K562 (cell line): ENCODE results near the gene CDKN1B. TPM values are rescaled to one million over a fixed set of nuclear protein-coding genes. Genes with fewer than 3 reads are reported as not detected.

Source experiments
- ATAC-seq: fragments of 200-7000 bp; cut with Tn5 transposase; 3 replicates; pipeline ENCODE4 v1.9.1; 2020; ENCODE audit warnings: moderate library complexity
- BruUV-seq: library from RNA; stranded (reverse); fragments of 400-500 nt; replicated peaks from 2 replicates; lab custom pipeline; 2021; lab: Mats Ljungman, UMichigan
- CTCF ChIA-PET: fragments of 300-600 bp; formaldehyde crosslinking; extraction: SDS; loops from one replicate; lab custom pipeline; 2021; ENCODE audit warnings: low intra/inter-chr PET ratio; lab: Yijun Ruan, JAX
- POLR2A ChIA-PET: fragments of 300-600, 350-650 bp; sonication (Branson Sonifier 250); formaldehyde crosslinking; extraction: SDS; loops from one replicate; lab custom pipeline; 2021; ENCODE audit warnings: antibody characterized with exemption, inconsistent platforms; lab: Yijun Ruan, JAX
- DNase-seq, 4 experiments: peaks; one replicate each; pipeline versions ENCODE4 v3.0.0 to v3.0.0-alpha.2; 2011 to 2018; ENCODE audit warnings: low spot score in 3 of 4, mixed read lengths in 3 of 4; ENCODE audit errors: extremely low read depth in 1 of 4
- FAIRE-seq: peaks from 2 replicates; lab custom pipeline; 2011; peaks lifted over from hg19 to GRCh38; lab: Jason Lieb, UNC
- H2AFZ ChIP-seq: 2 replicates; pipeline ENCODE4 v1.6.0; 2011; ENCODE audit warnings: low read depth, low read length, control low read depth, inconsistent platforms
- H3K27ac ChIP-seq: fragments of 200-600 bp; 3 replicates; pipeline ENCODE4 v1.8.0; 2011; ENCODE audit warnings: low read depth, mild to moderate bottlenecking, control low read depth, inconsistent platforms, low read length, moderate library complexity, mixed read lengths; ENCODE audit errors: extremely low read depth
- H3K27me3 ChIP-seq, 2 experiments: fragments of 300-600 bp in 1 of 2; 2 replicates in 1 of 2; 3 replicates in 1 of 2; pipeline versions ENCODE4 v1.6.0 to v1.8.0; 2011; ENCODE audit warnings: inconsistent platforms in 2 of 2, low read length in 2 of 2, mild to moderate bottlenecking in 1 of 2, mixed read lengths in 1 of 2, moderate library complexity in 1 of 2; ENCODE audit not compliant: control insufficient read depth in 2 of 2, insufficient read depth in 2 of 2
- H3K36me3 ChIP-seq: fragments of 300-600 bp; 3 replicates; pipeline ENCODE4 v1.8.0; 2011; ENCODE audit warnings: mild to moderate bottlenecking, low read length, inconsistent platforms; ENCODE audit not compliant: control insufficient read depth, insufficient read depth
- H3K4me1 ChIP-seq, 2 experiments: fragments of 200-600 bp in 1 of 2; replicated peaks in 1 of 2; 2 replicates in 1 of 2; 3 replicates in 1 of 2; pipeline versions ENCODE4 v1.5.1 to v1.8.0; 2011; ENCODE audit warnings: inconsistent platforms in 2 of 2, low read length in 2 of 2, mild to moderate bottlenecking in 1 of 2, mixed read lengths in 1 of 2, moderate library complexity in 1 of 2; ENCODE audit not compliant: control insufficient read depth in 2 of 2, insufficient read depth in 2 of 2
- H3K4me2 ChIP-seq: 2 replicates; pipeline ENCODE4 v1.6.1; 2011; ENCODE audit warnings: low read length, control low read depth, inconsistent platforms, mixed read lengths; ENCODE audit not compliant: insufficient read depth
- H3K4me3 ChIP-seq: fragments of 200-600 bp; sonication (generic), shearing (Covaris generic); 2 replicates; pipeline ENCODE4 v1.5.1; 2016; ENCODE audit warnings: control low read depth, inconsistent platforms
- H3K79me2 ChIP-seq: fragments of 200-600 bp; 3 replicates; pipeline ENCODE4 v1.8.0; 2011; ENCODE audit warnings: low read length, inconsistent platforms; ENCODE audit not compliant: control insufficient read depth, insufficient read depth
- H3K9ac ChIP-seq, 2 experiments: 2 replicates each; pipeline versions ENCODE4 v1.6.0 to v1.6.1; 2011; ENCODE audit warnings: low read depth in 2 of 2, low read length in 2 of 2, control low read depth in 1 of 2, inconsistent platforms in 1 of 2, mild to moderate bottlenecking in 1 of 2, mixed read lengths in 1 of 2; ENCODE audit not compliant: insufficient read depth in 1 of 2
- H3K9me1 ChIP-seq: one replicate; pipeline ENCODE4 v1.6.0; 2011; ENCODE audit warnings: inconsistent platforms, mild to moderate bottlenecking, low read length, moderate library complexity; ENCODE audit not compliant: control insufficient read depth, insufficient read depth
- H3K9me3 ChIP-seq: replicated peaks from 2 replicates; pipeline ENCODE4 v1.5.1; 2011; ENCODE audit warnings: low read depth, low read length, inconsistent platforms; ENCODE audit not compliant: control insufficient read depth, insufficient read depth
- H4K20me1 ChIP-seq: replicated peaks from 2 replicates; pipeline ENCODE4 v1.6.1; 2011; ENCODE audit warnings: low read length, inconsistent platforms, mixed read lengths; ENCODE audit not compliant: control insufficient read depth, insufficient read depth
- CHD1 ChIP-seq: fragments of 200-600 bp; sonication (generic); IDR thresholded peaks from one replicate; pipeline ENCODE4 v1.6.1; 2012; ENCODE audit warnings: mild to moderate bottlenecking, moderate library complexity, low read length, inconsistent platforms
- EGR1 ChIP-seq: fragments of 450-650 bp; conservative IDR thresholded peaks from 2 replicates; pipeline ENCODE4 v1.6.1; 2017; ENCODE audit warnings: mild to moderate bottlenecking
- EWSR1 ChIP-seq: fragments of 450-650 bp; IDR thresholded peaks from 2 replicates; pipeline ENCODE4 v1.6.1; 2018; ENCODE audit warnings: borderline replicate concordance, mild to moderate bottlenecking, low read depth, moderate library complexity; ENCODE audit not compliant: partially characterized antibody
- FOXJ2 ChIP-seq: fragments of 200-800 bp; sonication (Bioruptor generic); IDR thresholded peaks from 2 replicates; pipeline ENCODE4 v1.6.1; 2016; ENCODE audit warnings: missing genetic modification characterization, missing compliant biosample characterization
- MAFG ChIP-seq: fragments of 450-650 bp; conservative IDR thresholded peaks from 2 replicates; pipeline ENCODE4 v1.6.1; 2016; ENCODE audit warnings: missing genetic modification characterization, missing compliant biosample characterization
- MYBL2 ChIP-seq, 2 experiments: fragments of 450-650 bp in 1 of 2; sonication (generic) in 1 of 2; formaldehyde crosslinking in 1 of 2; IDR thresholded peaks; 2 replicates each; pipeline versions ENCODE4 v1.6.1 to v1.8.1; 2017 to 2022; ENCODE audit warnings: borderline replicate concordance in 1 of 2, inconsistent platforms in 1 of 2, low read depth in 1 of 2, mild to moderate bottlenecking in 1 of 2, missing genetic modification reagents in 1 of 2, moderate library complexity in 1 of 2
- NR4A1 ChIP-seq, 2 experiments: fragments of 250-450 bp in 1 of 2; fragments of 450-650 bp in 1 of 2; sonication (Bioruptor Pico) in 1 of 2; IDR thresholded peaks; 2 replicates each; pipeline versions ENCODE4 v1.4.0 to v1.6.1; 2016 to 2020; ENCODE audit warnings: mild to moderate bottlenecking in 2 of 2, missing compliant biosample characterization in 1 of 2, missing genetic modification characterization in 1 of 2, moderate library complexity in 1 of 2
- PHF8 ChIP-seq: fragments of 200-600 bp; sonication (generic); IDR thresholded peaks from 2 replicates; pipeline ENCODE4 v1.6.1; 2012; ENCODE audit warnings: mixed run types, mild to moderate bottlenecking, inconsistent platforms, low read length, moderate library complexity, borderline replicate concordance
- POLR2B ChIP-seq: fragments of 450-650 bp; IDR thresholded peaks from 2 replicates; pipeline ENCODE4 v1.6.1; 2018; ENCODE audit warnings: low read depth; ENCODE audit not compliant: partially characterized antibody
- SREBF2 ChIP-seq: sonication (generic); formaldehyde crosslinking; IDR thresholded peaks from 2 replicates; pipeline ENCODE4 v1.4.0; 2020; ENCODE audit warnings: mild to moderate bottlenecking, missing genetic modification reagents
- SUPT5H ChIP-seq: fragments of 450-650 bp; IDR thresholded peaks from 2 replicates; pipeline ENCODE4 v1.6.1; 2016
- TBP ChIP-seq: optimal IDR thresholded peaks from 2 replicates; pipeline ENCODE3; 2011; ENCODE audit warnings: low read depth, low read length, improper control_type of control experiment
- ZFP1 ChIP-seq: fragments of 450-650 bp; formaldehyde crosslinking; IDR thresholded peaks from 2 replicates; pipeline ENCODE4 v1.4.0; 2020; ENCODE audit warnings: mild to moderate bottlenecking, mixed read lengths
- WGBS: fragments of 100-300 bp; shearing (Covaris generic); methylation state at CpG from one replicate; pipeline ENCODE4 v1.1.6; 2016; ENCODE audit warnings: low coverage, mixed read lengths; ENCODE audit not compliant: insufficient coverage; ENCODE audit errors: missing lambda C conversion rate; 5-methylcytosine and 5-hydroxymethylcytosine counted together
- in situ Hi-C: fragments of 300-500 bp; cut with MboI; formaldehyde crosslinking; loops from 4 replicates; pipeline ENCODE4 v1.15.0; 2018; ENCODE audit warnings: inconsistent platforms, mixed read lengths
- intact Hi-C: fragments of 100-400 bp; cut with micrococcal nuclease; formaldehyde crosslinking; loops from 2 replicates; pipeline ENCODE4 v1.14.2; 2022
- polyA plus RNA-seq, 8 experiments: library from polyadenylated mRNA; depleted of rRNA in 4 of 8; stranded (reverse) in 5 of 8; unstranded in 3 of 8; fragments of >200 nt; fragmentation: Nextera tagmentation in 2 of 8; fragmentation: Illumina TruSeq in 1 of 8; extraction: Ambion mirVana in 2 of 8; extraction: Trizol in 1 of 8; gene quantifications; 2 replicates each; pipeline versions ENCODE4 v1.2.1 to v1.2.3, GENCODE V29; 2011 to 2014; ENCODE audit warnings: inconsistent platforms in 1 of 8, missing spikeins in 1 of 8
- total RNA-seq, 7 experiments: library from RNA; depleted of rRNA in 6 of 7; stranded (reverse); fragments of >200 nt in 6 of 7; fragmentation: Illumina TruSeq in 2 of 7; extraction: Trizol in 2 of 7; gene quantifications; 2 replicates each; pipeline versions ENCODE4 v1.2.1 to v1.2.3, GENCODE V29; 2011 to 2021; ENCODE audit warnings: low replicate concordance in 1 of 7
- TF ChIP-seq, protein P1 (sequence below), 2 experiments: IDR thresholded peaks; 2 replicates each; pipeline ENCODE4 v1.6.1; 2011; ENCODE audit warnings: borderline replicate concordance in 1 of 2, control low read depth in 1 of 2, low read depth in 1 of 2, low read length in 1 of 2, mild to moderate bottlenecking in 1 of 2, mixed read lengths in 1 of 2, moderate library complexity in 1 of 2; ENCODE audit not compliant: insufficient read depth in 1 of 2, insufficient read length in 1 of 2, poor library complexity in 1 of 2, severe bottlenecking in 1 of 2; ENCODE audit errors: extremely low read depth in 1 of 2
- TF ChIP-seq, protein P2 (sequence below), 2 experiments: fragments of 450-650 bp; IDR thresholded peaks; 2 replicates each; pipeline ENCODE4 v1.6.1; 2016

The CDKN1B gene
- total and polyA plus RNA-seq, 9 of the 15 experiments (the other 6 are each of a cell fraction or from before 2014, with no cell fraction given) = 2.6 to 35.2 (median 15.5) TPM

DNA sequence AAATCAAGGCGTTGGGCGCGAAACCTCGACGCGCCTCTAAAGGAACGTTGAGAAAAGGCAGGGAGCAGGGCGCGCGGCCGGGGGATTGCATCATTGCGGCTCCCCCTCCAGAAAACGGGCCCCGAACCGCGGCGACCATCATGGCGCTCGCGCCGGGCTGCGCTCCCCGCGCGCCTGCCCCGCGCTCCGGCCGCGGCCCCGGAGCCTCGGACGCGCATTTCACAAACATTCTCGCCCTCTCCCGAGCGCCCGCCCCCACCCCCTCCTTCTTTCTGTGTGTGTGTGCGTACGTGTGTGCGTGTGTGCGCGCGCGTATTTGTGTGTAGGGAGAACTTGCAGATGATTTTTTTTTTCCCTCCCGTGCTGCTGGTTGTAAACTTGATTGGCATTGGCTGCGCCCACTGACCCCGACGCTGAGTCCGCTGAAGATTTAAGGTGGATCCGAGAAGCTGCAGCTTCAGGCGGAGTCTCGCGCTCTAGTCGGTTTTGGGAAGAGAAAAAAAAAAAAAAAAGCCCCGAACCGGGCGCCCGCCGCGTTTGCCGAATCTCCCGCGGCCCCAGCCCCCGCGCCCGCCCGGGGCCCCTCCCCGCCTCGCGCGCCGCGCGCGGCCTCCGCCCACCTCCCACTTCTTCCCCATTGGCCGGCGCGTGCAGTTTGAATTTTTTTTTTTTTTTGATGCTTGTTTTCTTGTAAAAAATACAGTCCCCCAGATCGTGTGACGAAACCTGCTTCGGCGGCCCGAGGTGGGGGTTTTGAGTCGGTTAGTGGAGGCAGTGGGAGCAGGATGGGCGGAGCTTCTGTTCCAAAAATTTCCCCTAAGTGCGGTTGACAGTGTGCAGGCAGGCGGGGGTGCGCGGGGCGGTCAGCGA lies 8.2 kb downstream of the CDKN1B start (continued):
- TF ChIP-seq, protein P1, sequence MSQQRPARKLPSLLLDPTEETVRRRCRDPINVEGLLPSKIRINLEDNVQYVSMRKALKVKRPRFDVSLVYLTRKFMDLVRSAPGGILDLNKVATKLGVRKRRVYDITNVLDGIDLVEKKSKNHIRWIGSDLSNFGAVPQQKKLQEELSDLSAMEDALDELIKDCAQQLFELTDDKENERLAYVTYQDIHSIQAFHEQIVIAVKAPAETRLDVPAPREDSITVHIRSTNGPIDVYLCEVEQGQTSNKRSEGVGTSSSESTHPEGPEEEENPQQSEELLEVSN (IDR thresholded peaks at IDR 0.05; ENCODE audit: borderline replicate concordance in 1 of 2, extremely low read depth in 1 of 2, insufficient read depth in 1 of 2, insufficient read length in 1 of 2, low read depth in 1 of 2, low read length in 1 of 2, poor library complexity in 1 of 2, severe bottlenecking in 1 of 2) = peak; percentile 39 to 72
- TF ChIP-seq SREBF2 (no peak), EWSR1 (no peak), NR4A1 (CRISPR knock-in tag; IDR thresholded peaks at IDR 0.05) (no peak), NR4A1 (tag; IDR thresholded peaks at IDR 0.05) (no peak)

DNA sequence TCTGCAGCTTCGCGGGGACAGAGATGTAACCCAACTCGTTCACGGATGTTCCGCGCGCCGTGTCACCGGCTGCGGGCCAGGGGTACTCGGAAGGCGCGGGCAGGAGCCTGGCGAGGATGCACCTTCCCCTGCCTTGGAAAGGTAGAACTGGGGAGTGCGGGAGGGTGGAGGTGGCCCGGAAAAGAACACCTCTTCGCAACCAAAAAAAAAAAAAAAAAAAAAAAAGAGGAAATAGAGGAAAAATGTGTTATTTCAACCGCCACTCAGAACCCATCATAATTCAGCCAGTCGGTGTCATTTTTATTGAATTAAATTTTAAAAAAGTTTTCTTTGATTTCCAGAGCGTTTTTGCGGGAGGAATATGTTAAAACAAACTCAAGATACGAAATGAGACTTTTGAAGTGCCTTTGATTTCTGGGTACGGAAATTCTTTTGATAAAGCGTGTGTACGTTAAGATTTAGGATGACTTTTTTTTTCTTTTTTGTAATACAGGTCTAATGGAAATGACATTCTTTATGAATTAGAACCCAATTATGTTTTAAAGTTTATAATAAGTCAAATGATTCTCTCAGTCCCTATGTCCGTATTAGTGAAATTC lies 8.9 kb downstream of the CDKN1B start:
- FAIRE-seq (no peak), DNase-seq (no peak), ATAC-seq (no peak)
- in situ Hi-C loops (no loop called here), intact Hi-C loops (loop anchor here (1.0 to 5.0 kb wide), 2 partner anchors 9 to 61 kb away; partner anchors contain the start of genes APOLD1 and CDKN1B)
- Histone ChIP-seq H3K9me3 (no peaks in the 10 kb centered on the region), H4K20me1 (no peaks in the 10 kb centered on the region), H2AFZ (peak overlapping the region; percentile 44; the same call in 1 of the 2 replicates), H3K4me3 (peak overlapping the region; percentile 57), H3K9me1 (no peaks in the 10 kb centered on the region), H3K4me2 (peak overlapping the region; percentile 89), H3K9ac (peak overlapping the region; percentile 94 to 96), H3K4me1 (peaks cover 6 to 18% of the 10 kb centered on the region in 2 experiments; a peak in 1 of 5 replicates), H3K36me3 (peaks cover 14% of the 10 kb centered on the region; the same call in 2 of the 3 replicates), H3K79me2 (peaks cover 78% of the 10 kb centered on the region), H3K27ac (peak overlapping the region; percentile 97), H3K27me3 (no peaks in the 10 kb centered on the region)
- ChIA-PET CTCF (interaction anchor here (0.6 kb wide), 1 partner anchor 10 kb away, joined by 3 read pairs; no protein-coding TSS in a partner anchor), POLR2A (interaction anchor here (0.7 to 1.2 kb wide), 6 partner anchors 10 to 1025 kb away, joined by 3 to 11 read pairs (median 3); partner anchors contain the start of gene MANSC1)
- BruUV-seq = no TSS peak
- 0% methylated on average over 18 of the region's 26 CpGs for WGBS
- TF ChIP-seq EGR1 (peak; percentile 3; the same call in 1 of the 2 replicates), CHD1 (peak; percentile 40), ZFP1 (no peak), MYBL2 (IDR thresholded peaks at IDR 0.05; ENCODE audit: low read depth) (no peak), MYBL2 (CRISPR knock-in tag; IDR thresholded peaks at IDR 0.05; ENCODE audit: borderline replicate concordance) (no peak), TBP (no peak), POLR2B (peak; percentile 66), FOXJ2 (tag) (no peak), SUPT5H (peak; percentile 70), PHF8 (peak; percentile 43; the same call in 1 of the 2 replicates), MAFG (tag) (no peak)
- TF ChIP-seq, protein P2, sequence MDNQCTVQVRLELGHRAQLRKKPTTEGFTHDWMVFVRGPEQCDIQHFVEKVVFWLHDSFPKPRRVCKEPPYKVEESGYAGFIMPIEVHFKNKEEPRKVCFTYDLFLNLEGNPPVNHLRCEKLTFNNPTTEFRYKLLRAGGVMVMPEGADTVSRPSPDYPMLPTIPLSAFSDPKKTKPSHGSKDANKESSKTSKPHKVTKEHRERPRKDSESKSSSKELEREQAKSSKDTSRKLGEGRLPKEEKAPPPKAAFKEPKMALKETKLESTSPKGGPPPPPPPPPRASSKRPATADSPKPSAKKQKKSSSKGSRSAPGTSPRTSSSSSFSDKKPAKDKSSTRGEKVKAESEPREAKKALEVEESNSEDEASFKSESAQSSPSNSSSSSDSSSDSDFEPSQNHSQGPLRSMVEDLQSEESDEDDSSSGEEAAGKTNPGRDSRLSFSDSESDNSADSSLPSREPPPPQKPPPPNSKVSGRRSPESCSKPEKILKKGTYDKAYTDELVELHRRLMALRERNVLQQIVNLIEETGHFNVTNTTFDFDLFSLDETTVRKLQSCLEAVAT (IDR thresholded peaks at IDR 0.05) = peak; percentile 70 to 81; a peak in 2 of 4 replicates
